Keratinocyte (primary cell): Measurements from ENCODE around the gene DDIT4. TPM values are rescaled to one million over a fixed set of nuclear protein-coding genes. Genes with fewer than 3 reads are reported as not detected.

Experiments used
- DNase-seq: peaks from one replicate; pipeline ENCODE4 v3.0.0-alpha.2; 2011; ENCODE audit warnings: low read depth, missing footprints, low spot score
- FAIRE-seq: peaks from 2 replicates; lab custom pipeline; 2011; peaks lifted over from hg19 to GRCh38; lab: Jason Lieb, UNC
- H2AFZ ChIP-seq: 2 replicates; pipeline ENCODE4 v1.6.0; 2012; ENCODE audit warnings: low read length, control low read depth, inconsistent platforms; ENCODE audit not compliant: control insufficient read depth
- H3K27ac ChIP-seq: 2 replicates; pipeline ENCODE4 v1.5.1; 2011; ENCODE audit warnings: low read length; ENCODE audit not compliant: control insufficient read depth, insufficient read depth
- H3K27me3 ChIP-seq: 3 replicates; pipeline ENCODE4 v1.6.0; 2011; ENCODE audit warnings: low read length; ENCODE audit not compliant: control insufficient read depth, insufficient read depth; ENCODE audit errors: extremely low read depth
- H3K36me3 ChIP-seq, 2 experiments: 2 replicates in 1 of 2; 3 replicates in 1 of 2; pipeline ENCODE4 v1.5.1; 2011; ENCODE audit warnings: low read length in 2 of 2, mild to moderate bottlenecking in 1 of 2; ENCODE audit not compliant: control insufficient read depth in 2 of 2, insufficient read depth in 2 of 2; ENCODE audit errors: extremely low read depth in 1 of 2
- H3K4me1 ChIP-seq: 3 replicates; pipeline ENCODE4 v1.5.1; 2011; ENCODE audit warnings: low read length; ENCODE audit not compliant: control insufficient read depth, insufficient read depth; ENCODE audit errors: extremely low read depth
- H3K4me2 ChIP-seq: 3 replicates; pipeline ENCODE4 v1.6.0; 2011; ENCODE audit warnings: low read depth, low read length; ENCODE audit not compliant: control insufficient read depth, insufficient read depth; ENCODE audit errors: extremely low read depth
- H3K4me3 ChIP-seq, 3 experiments: fragments of 200-600 bp in 1 of 3; sonication (generic) in 1 of 3; 2 replicates in 2 of 3; 3 replicates in 1 of 3; pipeline ENCODE4 v1.5.1; 2011 to 2016; ENCODE audit warnings: low read length in 3 of 3, mild to moderate bottlenecking in 3 of 3, control low read depth in 2 of 3, inconsistent platforms in 1 of 3, low read depth in 1 of 3, mixed read lengths in 1 of 3, mixed run types in 1 of 3, moderate library complexity in 1 of 3; ENCODE audit not compliant: control insufficient read depth in 2 of 3, insufficient read depth in 2 of 3; ENCODE audit errors: extremely low read depth in 1 of 3
- H3K79me2 ChIP-seq: 2 replicates; pipeline ENCODE4 v1.6.0; 2012; ENCODE audit warnings: low read length; ENCODE audit not compliant: control insufficient read depth, insufficient read depth
- H3K9ac ChIP-seq: 3 replicates; pipeline ENCODE4 v1.6.0; 2011; ENCODE audit warnings: low read length; ENCODE audit not compliant: control insufficient read depth, insufficient read depth; ENCODE audit errors: extremely low read depth
- H3K9me1 ChIP-seq: 3 replicates; pipeline ENCODE4 v1.6.0; 2011; ENCODE audit warnings: low read length; ENCODE audit not compliant: control insufficient read depth, insufficient read depth; ENCODE audit errors: extremely low read depth
- H3K9me3 ChIP-seq: 2 replicates; pipeline ENCODE4 v1.5.1; 2012; ENCODE audit warnings: low read depth, low read length; ENCODE audit not compliant: control insufficient read depth
- H4K20me1 ChIP-seq: 3 replicates; pipeline ENCODE4 v1.6.0; 2011; ENCODE audit warnings: low read length; ENCODE audit not compliant: control insufficient read depth, insufficient read depth; ENCODE audit errors: extremely low read depth
- EZH2 ChIP-seq: IDR thresholded peaks from one replicate; pipeline ENCODE4 v1.6.1; 2012; ENCODE audit warnings: inconsistent platforms, mild to moderate bottlenecking, low read length, moderate library complexity
- dilution Hi-C: fragments of 300-500 bp; cut with MboI; formaldehyde crosslinking; loops from one replicate; pipeline ENCODE4 v1.7.0; 2020; ENCODE audit warnings: low sequenced_read_pairs; ENCODE audit not compliant: extremely low pct_ligation_motif_present
- polyA plus RNA-seq, 5 experiments: library from polyadenylated mRNA; depleted of rRNA in 3 of 5; stranded (reverse) in 3 of 5; stranded (forward) in 1 of 5; unstranded in 1 of 5; fragments of >200 nt; gene quantifications; 1 replicate in 1 of 5; 2 replicates in 3 of 5; 3 replicates in 1 of 5; pipeline versions ENCODE4 v1.2.1 to v1.2.3, GENCODE V29; 2011 to 2012; ENCODE audit warnings: missing spikeins in 2 of 5, low read depth in 1 of 5, low replicate concordance in 1 of 5
- TF ChIP-seq, protein P1 (sequence below), 3 experiments: IDR thresholded peaks in 1 of 3; conservative IDR thresholded peaks in 1 of 3; optimal IDR thresholded peaks in 1 of 3; 2 replicates in 2 of 3; 3 replicates in 1 of 3; pipeline versions ENCODE3 to v1.5.1; 2011; ENCODE audit warnings: low read length in 3 of 3, mild to moderate bottlenecking in 3 of 3, moderate library complexity in 2 of 3, control low read depth in 1 of 3, inconsistent platforms in 1 of 3; ENCODE audit not compliant: insufficient read depth in 2 of 3; ENCODE audit errors: extremely low read depth in 1 of 3

The DDIT4 gene
- polyA plus RNA-seq, 1 donor (not counting 4 experiments of a cell fraction or from before 2014, with no cell fraction given), result 248 TPM

- Histone ChIP-seq H4K20me1 (no peaks in the 10 kb centered on the region), H3K27ac (peak overlapping the region; percentile 65), H3K4me3 (no peak overlapping the region), H3K4me1 (peaks cover 44% of the 10 kb centered on the region), H3K4me2 (peak overlapping the region; percentile 9), H3K9me1 (no peaks in the 10 kb centered on the region), H3K79me2 (no peaks in the 10 kb centered on the region), H2AFZ (no peak overlapping the region), H3K36me3 (no peaks in the 10 kb centered on the region), H3K9me3 (no peaks in the 10 kb centered on the region), H3K27me3 (no peaks in the 10 kb centered on the region), H3K9ac (peak overlapping the region; percentile 19)
- dilution Hi-C loops, result no loop called here
- no peak for TF ChIP-seq EZH2
- TF ChIP-seq, protein P1, sequence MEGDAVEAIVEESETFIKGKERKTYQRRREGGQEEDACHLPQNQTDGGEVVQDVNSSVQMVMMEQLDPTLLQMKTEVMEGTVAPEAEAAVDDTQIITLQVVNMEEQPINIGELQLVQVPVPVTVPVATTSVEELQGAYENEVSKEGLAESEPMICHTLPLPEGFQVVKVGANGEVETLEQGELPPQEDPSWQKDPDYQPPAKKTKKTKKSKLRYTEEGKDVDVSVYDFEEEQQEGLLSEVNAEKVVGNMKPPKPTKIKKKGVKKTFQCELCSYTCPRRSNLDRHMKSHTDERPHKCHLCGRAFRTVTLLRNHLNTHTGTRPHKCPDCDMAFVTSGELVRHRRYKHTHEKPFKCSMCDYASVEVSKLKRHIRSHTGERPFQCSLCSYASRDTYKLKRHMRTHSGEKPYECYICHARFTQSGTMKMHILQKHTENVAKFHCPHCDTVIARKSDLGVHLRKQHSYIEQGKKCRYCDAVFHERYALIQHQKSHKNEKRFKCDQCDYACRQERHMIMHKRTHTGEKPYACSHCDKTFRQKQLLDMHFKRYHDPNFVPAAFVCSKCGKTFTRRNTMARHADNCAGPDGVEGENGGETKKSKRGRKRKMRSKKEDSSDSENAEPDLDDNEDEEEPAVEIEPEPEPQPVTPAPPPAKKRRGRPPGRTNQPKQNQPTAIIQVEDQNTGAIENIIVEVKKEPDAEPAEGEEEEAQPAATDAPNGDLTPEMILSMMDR (optimal IDR thresholded peaks at IDR 0.05 in 1 of 3, IDR thresholded peaks at IDR 0.05 in 1 of 3, conservative IDR thresholded peaks at IDR 0.05 in 1 of 3; ENCODE audit: extremely low read depth in 1 of 3, insufficient read depth in 2 of 3, low read length in 3 of 3), result no peak
- FAIRE-seq (peak; percentile 13), DNase-seq (no peak)
Observed at GRCh38 chr10:72315611-72316385, 42.1 kb downstream of the DDIT4 start.

- H3K4me2 ChIP-seq, result no peak overlapping the region
- no peak overlapping the region for H3K27ac ChIP-seq
- no peak for TF ChIP-seq EZH2
- TF ChIP-seq, protein P1 (optimal IDR thresholded peaks at IDR 0.05 in 1 of 3, IDR thresholded peaks at IDR 0.05 in 1 of 3, conservative IDR thresholded peaks at IDR 0.05 in 1 of 3; ENCODE audit: extremely low read depth in 1 of 3, insufficient read depth in 2 of 3, low read length in 3 of 3), result no peak
- H3K4me1 ChIP-seq, result peaks cover 46% of the 10 kb centered on the region
- no peak overlapping the region for H2AFZ ChIP-seq
- DNase-seq (no peak), FAIRE-seq (no peak)
- no peak overlapping the region for H3K4me3 ChIP-seq
- no peaks in the 10 kb centered on the region for H3K9me3 ChIP-seq
- H3K36me3 ChIP-seq, result no peaks in the 10 kb centered on the region
- dilution Hi-C loops, result no loop called here
- no peaks in the 10 kb centered on the region for H3K9me1 ChIP-seq
- no peaks in the 10 kb centered on the region for H4K20me1 ChIP-seq
- H3K27me3 ChIP-seq, result no peaks in the 10 kb centered on the region
- no peaks in the 10 kb centered on the region for H3K79me2 ChIP-seq
- H3K9ac ChIP-seq, result no peak overlapping the region
Observed at GRCh38 chr10:72316386-72316700, 42.6 kb downstream of the DDIT4 start.
